Measurements from ENCODE around the gene EVI5.

EVI5 gene

GRCh38 chr1:92784639-92785500, at the start of gene EVI5:
Gene EVI5 (minus strand): TSS chr1:92785108. CDS start chr1:92736546, 48,562 bp downstream.
- Histone ChIP-seq H3K4me1 (ENCODE audit: control insufficient read depth, insufficient read depth, low read length) (peaks cover 4% of the 10 kb centered on the region), H3K36me3 (ENCODE audit: control insufficient read depth, insufficient read depth, low read length) (no peaks in the 10 kb centered on the region), H3K27me3 (ENCODE audit: control insufficient read depth, insufficient read depth, low read length) (peaks cover 11% of the 10 kb centered on the region), H3K4me3 (ENCODE audit: low read depth, low read length) (peak within 1 kb of the TSS; percentile 75), H3K9ac (ENCODE audit: low read depth, low read length) (peak within 1 kb of the TSS; percentile 73), H3K9me3 (ENCODE audit: control insufficient read depth, insufficient read depth, low read length) (no peaks in the 10 kb centered on the region)

DNA sequence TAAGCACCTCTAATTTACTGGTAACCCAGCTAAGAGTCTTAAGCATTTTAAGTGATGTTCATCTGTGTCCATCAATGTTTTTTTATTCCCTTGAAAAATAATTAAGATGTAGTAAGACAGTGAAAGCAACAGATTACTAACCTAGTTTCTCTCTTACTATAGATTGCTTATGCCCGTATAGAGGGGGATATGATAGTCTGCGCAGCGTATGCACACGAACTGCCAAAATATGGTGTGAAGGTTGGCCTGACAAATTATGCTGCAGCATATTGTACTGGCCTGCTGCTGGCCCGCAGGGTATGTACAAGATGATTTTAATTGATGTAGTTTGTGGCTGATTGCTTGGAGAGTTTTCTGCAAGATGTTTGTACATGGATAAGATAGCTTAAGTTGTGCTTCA, 49.7 kb upstream of the EVI5 start:
- H3K4me3 ChIP-seq (ENCODE audit: low read depth, low read length): peak overlapping the region; percentile 14
- H3K36me3 ChIP-seq (ENCODE audit: control insufficient read depth, insufficient read depth, low read length): peaks cover 41% of the 10 kb centered on the region
- H3K4me1 ChIP-seq (ENCODE audit: control insufficient read depth, insufficient read depth, low read length): peaks cover 10% of the 10 kb centered on the region

DNA sequence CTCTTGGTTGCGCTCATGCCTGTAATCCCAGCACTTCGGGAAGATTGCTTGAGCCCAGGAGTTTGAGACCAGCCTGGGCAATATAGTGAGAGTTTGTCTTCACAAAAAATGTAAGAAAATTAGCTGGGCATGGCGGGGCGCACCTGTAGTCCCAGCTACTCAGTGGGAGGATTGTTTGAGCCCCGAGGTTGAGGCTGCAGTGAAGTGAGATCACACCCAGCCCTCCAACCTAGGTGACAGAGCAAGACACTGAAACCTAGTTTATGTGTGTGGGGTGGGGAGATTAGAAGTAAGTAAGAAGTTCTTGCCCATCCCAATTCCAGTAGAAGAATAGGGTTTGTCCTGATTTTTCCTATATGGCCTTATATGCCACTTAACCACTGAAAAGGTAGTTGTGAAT, 48.9 kb upstream of the EVI5 start:
- H3K9me3 ChIP-seq (ENCODE audit: control insufficient read depth, insufficient read depth, low read length): no peaks in the 10 kb centered on the region
- no peaks in the 10 kb centered on the region for H3K27me3 ChIP-seq (ENCODE audit: control insufficient read depth, insufficient read depth, low read length)
- H3K9ac ChIP-seq (ENCODE audit: low read depth, low read length): peak overlapping the region; percentile 100
- H3K4me3 ChIP-seq (ENCODE audit: low read depth, low read length): peak overlapping the region; percentile 97
- H3K36me3 ChIP-seq (ENCODE audit: control insufficient read depth, insufficient read depth, low read length): peaks cover 35% of the 10 kb centered on the region
- H3K4me1 ChIP-seq (ENCODE audit: control insufficient read depth, insufficient read depth, low read length): peaks cover 10% of the 10 kb centered on the region

More for the DNA sequence above, 49.7 kb upstream of the EVI5 start:
- Histone ChIP-seq H3K27me3 (ENCODE audit: control insufficient read depth, insufficient read depth, low read length) (no peaks in the 10 kb centered on the region), H3K9ac (ENCODE audit: low read depth, low read length) (peak overlapping the region; percentile 16), H3K9me3 (ENCODE audit: control insufficient read depth, insufficient read depth, low read length) (no peaks in the 10 kb centered on the region)

- Histone ChIP-seq H3K36me3 (ENCODE audit: control insufficient read depth, insufficient read depth, low read length) (peaks cover 24% of the 10 kb centered on the region), H3K9ac (ENCODE audit: low read depth, low read length) (peak overlapping the region; percentile 100), H3K4me3 (ENCODE audit: low read depth, low read length) (peak overlapping the region; percentile 97), H3K4me1 (ENCODE audit: control insufficient read depth, insufficient read depth, low read length) (peaks cover 10% of the 10 kb centered on the region), H3K27me3 (ENCODE audit: control insufficient read depth, insufficient read depth, low read length) (no peaks in the 10 kb centered on the region), H3K9me3 (ENCODE audit: control insufficient read depth, insufficient read depth, low read length) (no peaks in the 10 kb centered on the region)
Measured at GRCh38 chr1:92832537-92833114, 47.7 kb upstream of the EVI5 start.

GRCh38 chr1:92831762-92832536, 47.0 kb upstream of the EVI5 start, which contains the start of gene RPL5:
Gene RPL5 (plus strand): TSS chr1:92832040. CDS start chr1:92832115, 75 bp downstream.
- Histone ChIP-seq H3K9me3 (ENCODE audit: control insufficient read depth, insufficient read depth, low read length) (no peaks in the 10 kb centered on the region), H3K36me3 (ENCODE audit: control insufficient read depth, insufficient read depth, low read length) (peaks cover 24% of the 10 kb centered on the region), H3K9ac (ENCODE audit: low read depth, low read length) (peak within 1 kb of the TSS; percentile 100), H3K4me3 (ENCODE audit: low read depth, low read length) (peak within 1 kb of the TSS; percentile 97), H3K4me1 (ENCODE audit: control insufficient read depth, insufficient read depth, low read length) (peaks cover 10% of the 10 kb centered on the region), H3K27me3 (ENCODE audit: control insufficient read depth, insufficient read depth, low read length) (no peaks in the 10 kb centered on the region)

DNA sequence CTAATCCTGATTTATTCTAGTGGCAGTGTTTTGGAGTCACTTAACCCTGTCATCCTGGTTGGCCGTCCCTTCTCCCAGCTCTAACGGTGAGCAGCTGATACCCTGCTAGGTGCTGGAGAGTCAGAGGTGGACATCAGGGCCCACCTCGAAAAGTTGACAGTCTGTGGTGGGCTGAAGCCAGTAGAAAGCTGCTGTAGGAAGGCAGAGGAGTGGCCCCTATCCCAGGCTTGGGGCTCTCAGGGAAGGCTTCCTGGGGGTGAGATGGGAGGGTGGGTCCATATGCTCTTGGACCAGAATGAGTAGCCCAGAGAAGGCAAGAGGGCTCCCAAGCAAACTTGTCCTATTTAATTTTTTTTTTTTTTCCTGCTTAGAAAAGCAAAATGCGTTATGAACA, 46.5 kb upstream of the EVI5 start:
- Histone ChIP-seq H3K4me1 (ENCODE audit: control insufficient read depth, insufficient read depth, low read length) (peaks cover 10% of the 10 kb centered on the region), H3K27me3 (ENCODE audit: control insufficient read depth, insufficient read depth, low read length) (no peaks in the 10 kb centered on the region), H3K9ac (ENCODE audit: low read depth, low read length) (no peak overlapping the region), H3K36me3 (ENCODE audit: control insufficient read depth, insufficient read depth, low read length) (peaks cover 22% of the 10 kb centered on the region), H3K4me3 (ENCODE audit: low read depth, low read length) (peak overlapping the region; percentile 97), H3K9me3 (ENCODE audit: control insufficient read depth, insufficient read depth, low read length) (no peaks in the 10 kb centered on the region)

- no peaks in the 10 kb centered on the region for H3K4me1 ChIP-seq (ENCODE audit: control insufficient read depth, insufficient read depth, low read length)
- no peaks in the 10 kb centered on the region for H3K36me3 ChIP-seq (ENCODE audit: control insufficient read depth, insufficient read depth, low read length)
- no peaks in the 10 kb centered on the region for H3K27me3 ChIP-seq (ENCODE audit: control insufficient read depth, insufficient read depth, low read length)
- H3K4me3 ChIP-seq (ENCODE audit: low read depth, low read length): no peak overlapping the region
- H3K9ac ChIP-seq (ENCODE audit: low read depth, low read length): no peak overlapping the region
- no peaks in the 10 kb centered on the region for H3K9me3 ChIP-seq (ENCODE audit: control insufficient read depth, insufficient read depth, low read length)
Measured at GRCh38 chr1:92826792-92827191, 41.9 kb upstream of the EVI5 start.

GRCh38 chr1:92822879-92823278, 38.0 kb upstream of the EVI5 start:
- Histone ChIP-seq H3K27me3 (ENCODE audit: control insufficient read depth, insufficient read depth, low read length) (no peaks in the 10 kb centered on the region), H3K9ac (ENCODE audit: low read depth, low read length) (no peak overlapping the region), H3K4me3 (ENCODE audit: low read depth, low read length) (no peak overlapping the region), H3K36me3 (ENCODE audit: control insufficient read depth, insufficient read depth, low read length) (no peaks in the 10 kb centered on the region), H3K4me1 (ENCODE audit: control insufficient read depth, insufficient read depth, low read length) (no peaks in the 10 kb centered on the region), H3K9me3 (ENCODE audit: control insufficient read depth, insufficient read depth, low read length) (no peaks in the 10 kb centered on the region)

DNA sequence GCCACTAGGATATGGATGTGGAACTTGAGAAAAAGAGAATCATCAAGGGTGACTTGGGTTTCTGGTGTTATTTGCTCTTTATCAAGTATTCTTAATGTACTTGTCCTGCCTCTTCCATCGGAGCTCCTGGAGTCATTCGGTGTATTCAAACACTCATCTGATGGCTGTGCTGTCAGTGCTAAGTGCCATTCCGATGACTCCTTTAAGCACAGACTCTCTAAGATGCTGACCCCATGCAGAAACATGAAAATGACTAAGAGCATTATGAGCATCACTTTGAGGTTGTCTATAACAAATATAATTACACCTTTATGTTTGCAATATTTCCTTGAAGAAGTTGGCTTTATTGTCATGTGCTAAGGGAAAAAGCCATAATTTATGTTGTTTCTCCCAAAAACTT, 35.6 kb upstream of the EVI5 start:
- Histone ChIP-seq H3K9me3 (ENCODE audit: control insufficient read depth, insufficient read depth, low read length) (no peaks in the 10 kb centered on the region), H3K4me1 (ENCODE audit: control insufficient read depth, insufficient read depth, low read length) (no peaks in the 10 kb centered on the region), H3K27me3 (ENCODE audit: control insufficient read depth, insufficient read depth, low read length) (no peaks in the 10 kb centered on the region), H3K9ac (ENCODE audit: low read depth, low read length) (no peak overlapping the region), H3K36me3 (ENCODE audit: control insufficient read depth, insufficient read depth, low read length) (no peaks in the 10 kb centered on the region), H3K4me3 (ENCODE audit: low read depth, low read length) (no peak overlapping the region)

DNA sequence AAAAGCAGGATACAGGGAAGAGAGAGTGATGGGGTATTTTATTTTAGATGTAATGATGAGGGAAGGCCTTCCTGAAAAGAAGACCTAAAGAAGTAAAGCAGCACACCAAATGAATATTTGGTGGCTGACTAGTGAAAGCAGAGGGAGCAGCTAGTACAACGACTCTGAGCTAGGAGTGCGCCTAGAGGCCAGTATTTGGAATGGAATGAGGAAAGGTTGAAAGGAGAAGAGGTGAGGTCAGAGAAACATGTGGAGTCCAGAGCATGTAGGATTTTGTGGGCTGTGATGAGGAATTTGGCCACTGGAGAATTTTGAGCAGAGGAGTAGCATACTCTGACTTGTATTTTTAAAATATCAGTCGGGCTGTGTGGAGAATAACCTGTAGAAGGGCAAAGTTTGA, 35.1 kb upstream of the EVI5 start:
- H3K4me1 ChIP-seq (ENCODE audit: control insufficient read depth, insufficient read depth, low read length): no peaks in the 10 kb centered on the region
- no peaks in the 10 kb centered on the region for H3K36me3 ChIP-seq (ENCODE audit: control insufficient read depth, insufficient read depth, low read length)
- no peak overlapping the region for H3K4me3 ChIP-seq (ENCODE audit: low read depth, low read length)

GRCh38 chr1:92817986-92818764, 33.3 kb upstream of the EVI5 start:
- Histone ChIP-seq H3K4me3 (ENCODE audit: low read depth, low read length) (no peak overlapping the region), H3K27me3 (ENCODE audit: control insufficient read depth, insufficient read depth, low read length) (no peaks in the 10 kb centered on the region), H3K36me3 (ENCODE audit: control insufficient read depth, insufficient read depth, low read length) (no peaks in the 10 kb centered on the region), H3K4me1 (ENCODE audit: control insufficient read depth, insufficient read depth, low read length) (no peaks in the 10 kb centered on the region), H3K9ac (ENCODE audit: low read depth, low read length) (no peak overlapping the region), H3K9me3 (ENCODE audit: control insufficient read depth, insufficient read depth, low read length) (no peaks in the 10 kb centered on the region)

More for the DNA sequence above, 35.1 kb upstream of the EVI5 start:
- Histone ChIP-seq H3K9ac (ENCODE audit: low read depth, low read length) (no peak overlapping the region), H3K27me3 (ENCODE audit: control insufficient read depth, insufficient read depth, low read length) (no peaks in the 10 kb centered on the region), H3K9me3 (ENCODE audit: control insufficient read depth, insufficient read depth, low read length) (no peaks in the 10 kb centered on the region)
